ENCODE measurements around the gene CD48. TPM values are rescaled to one million over a fixed set of nuclear protein-coding genes. Genes with fewer than 3 reads are reported as not detected.

The CD48 gene
- total RNA-seq, 1 donor from 2014 or later: not detected

GRCh38 chr1:160630523-160631451 is 80.8 kb downstream of the CD48 start:
- Mint-ChIP-seq H3K9me3 (ENCODE audit: low read depth) (no peaks in the 10 kb centered on the region), H3K4me3 (ENCODE audit: unreplicated experiment) (no peak overlapping the region), H3K27me3 (ENCODE audit: low read depth) (peaks cover 4% of the 10 kb centered on the region), H3K4me1 (ENCODE audit: low read depth) (no peaks in the 10 kb centered on the region), H3K27ac (ENCODE audit: unreplicated experiment) (no peak overlapping the region), H3K36me3 (ENCODE audit: low read depth) (no peaks in the 10 kb centered on the region)
- DNase-seq (ENCODE audit: low spot score): no peak
- no peak for TF ChIP-seq CTCF (IDR thresholded peaks at IDR 0.05)

DNA sequence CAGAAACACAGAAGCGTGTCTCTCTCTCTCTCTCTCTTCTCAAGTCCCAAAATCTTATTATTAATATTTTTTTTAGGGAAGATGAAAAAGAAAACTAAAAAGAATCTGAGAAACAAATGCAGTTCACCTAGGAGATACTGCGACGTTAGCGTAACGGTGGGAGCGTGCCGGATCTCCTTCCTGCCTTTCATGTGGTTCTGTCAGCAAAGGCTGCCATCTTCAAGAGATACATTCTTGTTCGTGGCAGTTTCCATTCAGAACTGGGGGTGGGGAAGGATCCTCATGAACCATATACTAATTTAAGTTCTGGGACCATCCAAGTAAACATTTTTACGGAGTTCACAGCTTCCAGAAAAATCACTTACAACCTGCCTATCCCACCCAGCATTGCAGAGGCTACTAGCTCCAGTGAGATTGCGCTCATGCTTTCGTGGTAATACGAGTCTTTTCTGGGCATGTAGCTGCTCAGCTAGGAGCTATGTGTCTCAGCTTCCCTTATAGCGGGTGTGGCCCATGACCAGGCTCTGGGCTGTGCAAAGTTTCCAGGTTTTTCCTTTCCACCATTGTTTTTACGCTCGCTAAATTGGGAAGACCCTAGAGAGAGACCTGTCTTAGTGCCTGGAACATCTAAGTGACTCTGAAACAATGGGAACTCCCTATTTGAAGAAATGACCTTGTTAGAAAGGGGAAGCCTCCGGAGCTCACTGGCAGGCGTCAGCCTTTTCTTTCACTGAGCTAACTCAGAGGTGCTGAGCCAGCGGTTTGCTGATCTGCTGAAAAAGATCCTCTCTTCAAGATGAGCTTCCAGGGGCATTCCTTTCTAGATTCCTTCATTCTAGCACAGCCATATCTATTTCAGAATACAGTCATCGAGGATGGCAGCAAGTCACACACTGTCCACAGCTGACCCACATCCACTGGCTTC is 82.1 kb downstream of the CD48 start:
- Mint-ChIP-seq H3K9me3 (ENCODE audit: low read depth) (no peaks in the 10 kb centered on the region), H3K4me1 (ENCODE audit: low read depth) (no peaks in the 10 kb centered on the region), H3K27me3 (ENCODE audit: low read depth) (peaks cover 4% of the 10 kb centered on the region), H3K27ac (ENCODE audit: unreplicated experiment) (no peak overlapping the region), H3K36me3 (ENCODE audit: low read depth) (no peaks in the 10 kb centered on the region), H3K4me3 (ENCODE audit: unreplicated experiment) (no peak overlapping the region)
- no peak for TF ChIP-seq CTCF (IDR thresholded peaks at IDR 0.05)
- DNase-seq (ENCODE audit: low spot score): no peak

DNA sequence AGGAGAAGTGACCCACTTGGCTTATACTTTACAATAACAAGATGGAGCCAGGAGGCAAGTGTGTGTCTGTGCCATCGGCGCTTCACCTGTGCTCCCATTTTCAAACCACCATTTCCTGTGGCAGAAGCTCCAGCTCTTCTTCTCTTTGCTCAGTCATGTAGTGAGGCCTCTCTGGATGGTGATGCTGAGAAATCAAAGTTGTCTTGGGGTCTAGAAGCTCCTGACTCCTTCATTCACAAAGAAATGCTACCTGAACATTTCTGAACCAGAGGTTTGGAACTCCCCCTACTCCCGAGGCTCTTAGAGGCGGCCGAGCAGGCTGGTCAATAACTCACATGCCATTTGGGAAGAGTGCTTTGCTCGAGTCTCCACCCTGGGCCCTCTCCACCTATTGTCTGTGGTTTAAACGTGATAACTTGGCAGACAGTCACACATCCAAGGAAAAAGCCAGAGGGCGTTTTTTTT is 82.8 kb downstream of the CD48 start:
- Mint-ChIP-seq H3K27me3 (ENCODE audit: low read depth) (peaks cover 4% of the 10 kb centered on the region), H3K4me1 (ENCODE audit: low read depth) (no peaks in the 10 kb centered on the region), H3K4me3 (ENCODE audit: unreplicated experiment) (no peak overlapping the region), H3K36me3 (ENCODE audit: low read depth) (no peaks in the 10 kb centered on the region), H3K9me3 (ENCODE audit: low read depth) (no peaks in the 10 kb centered on the region), H3K27ac (ENCODE audit: unreplicated experiment) (no peak overlapping the region)
- DNase-seq (ENCODE audit: low spot score): no peak
- no peak for TF ChIP-seq CTCF (IDR thresholded peaks at IDR 0.05)

Other genes starting within 250 kb of the CD48 start
- not detected in 3 replicates for gene SLAMF6, start 188.6 kb downstream of the CD48 start, total RNA-seq
- not detected in 3 replicates for gene CD84, start 132.3 kb downstream of the CD48 start, total RNA-seq
- gene SLAMF1, start 64.8 kb downstream of the CD48 start, total RNA-seq: not detected in 3 replicates
- not detected in 3 replicates for gene SLAMF7, start 27.4 kb upstream of the CD48 start, total RNA-seq
- not detected in 3 replicates for gene LY9, start 84.4 kb upstream of the CD48 start, total RNA-seq
- not detected in 3 replicates for gene CD244, start 151.1 kb upstream of the CD48 start, total RNA-seq
- not detected in 3 replicates for gene ITLN1, start 173.4 kb upstream of the CD48 start, total RNA-seq
- gene ITLN2, start 243.0 kb upstream of the CD48 start, total RNA-seq: not detected in 3 replicates

All from chondrocyte (in vitro differentiated cells).